ENCODE results near the gene SDK1. TPM values are rescaled to one million over a fixed set of nuclear protein-coding genes. Genes with fewer than 3 reads are reported as not detected.

The SDK1 gene
- total RNA-seq, 1 experiment from 2014 or later = 9.3 TPM

GRCh38 chr7:4065190-4065589, 764.1 kb downstream of the SDK1 start:
- DNase-seq (ENCODE audit: low spot score) (no peak), ATAC-seq (no peak)
- H3K9me3 Mint-ChIP-seq = peaks cover 1% of the 10 kb centered on the region; the same call in 1 of the 2 replicates
- peaks cover 16% of the 10 kb centered on the region for H3K4me1 Mint-ChIP-seq
- POLR2A ChIA-PET = no interaction called here
- CTCF ChIA-PET = interaction anchor here (1.0 to 2.0 kb wide), 3 partner anchors 65 to 161 kb away, joined by 4 to 6 read pairs (median 4); no protein-coding TSS in a partner anchor
- H3K27ac Mint-ChIP-seq = no peak overlapping the region
- no peaks in the 10 kb centered on the region; the same call in 1 of the 2 replicates for H3K27me3 Mint-ChIP-seq (ENCODE audit: low read depth)
- no peak for TF ChIP-seq ETV6 (CRISPR knock-in tag; IDR thresholded peaks at IDR 0.05)
- TF ChIP-seq NR2C2 (CRISPR knock-in tag; IDR thresholded peaks at IDR 0.05) = no peak
- no peak for TF ChIP-seq ZNF532 (CRISPR knock-in tag; IDR thresholded peaks at IDR 0.05; ENCODE audit: borderline replicate concordance)
- TF ChIP-seq SP1 (CRISPR knock-in tag; conservative IDR thresholded peaks at IDR 0.05) = no peak
- TF ChIP-seq ZNF317 (CRISPR knock-in tag; IDR thresholded peaks at IDR 0.05; ENCODE audit: borderline replicate concordance, low read depth) = no peak
- TF ChIP-seq NFYB (CRISPR knock-in tag; conservative IDR thresholded peaks at IDR 0.05; ENCODE audit: low read depth) = no peak
- H3K4me3 Mint-ChIP-seq = no peak overlapping the region
- H3K36me3 Mint-ChIP-seq = peaks cover under 1% of the 10 kb centered on the region

- H3K4me1 Mint-ChIP-seq = peaks cover 16% of the 10 kb centered on the region
- peaks cover 2% of the 10 kb centered on the region; the same call in 1 of the 2 replicates for H3K36me3 Mint-ChIP-seq
- H3K4me3 Mint-ChIP-seq = no peak overlapping the region
- ATAC-seq (no peak), DNase-seq (ENCODE audit: low spot score) (no peak)
- no peak overlapping the region for H3K27ac Mint-ChIP-seq
- no peaks in the 10 kb centered on the region for H3K9me3 Mint-ChIP-seq
- H3K27me3 Mint-ChIP-seq (ENCODE audit: low read depth) = no peaks in the 10 kb centered on the region; the same call in 1 of the 2 replicates
- CTCF ChIA-PET = interaction anchor here (1.1 to 2.0 kb wide), 2 partner anchors 71 to 160 kb away, joined by 4 to 6 read pairs; no protein-coding TSS in a partner anchor
- POLR2A ChIA-PET = no interaction called here
- no peak for TF ChIP-seq ATF3 (CRISPR knock-in tag; conservative IDR thresholded peaks at IDR 0.05)
- no peak for TF ChIP-seq USF2 (CRISPR knock-in tag; IDR thresholded peaks at IDR 0.05)
- TF ChIP-seq CREB1 (CRISPR knock-in tag; IDR thresholded peaks at IDR 0.05) = no peak
These were observed 765.2 kb downstream of the SDK1 start for GRCh38 chr7:4066206-4066605.

- Mint-ChIP-seq H3K27me3 (ENCODE audit: low read depth) (no peaks in the 10 kb centered on the region; the same call in 1 of the 2 replicates), H3K27ac (no peak overlapping the region), H3K4me3 (no peak overlapping the region), H3K9me3 (no peaks in the 10 kb centered on the region), H3K36me3 (peaks cover 2% of the 10 kb centered on the region; the same call in 1 of the 2 replicates), H3K4me1 (peaks cover 16% of the 10 kb centered on the region)
- CTCF ChIA-PET = interaction anchor here (1.0 to 2.0 kb wide), 2 partner anchors 9 to 72 kb away, joined by 3 to 6 read pairs; no protein-coding TSS in a partner anchor
- POLR2A ChIA-PET = no interaction called here
- no peak for TF ChIP-seq ZNF281 (CRISPR knock-in tag; IDR thresholded peaks at IDR 0.05)
- TF ChIP-seq PREB (CRISPR knock-in tag; IDR thresholded peaks at IDR 0.05; ENCODE audit: borderline replicate concordance) = no peak
- no peak for TF ChIP-seq ZNF396 (CRISPR knock-in tag; IDR thresholded peaks at IDR 0.05; ENCODE audit: borderline replicate concordance)
- no peak for TF ChIP-seq E2F4 (CRISPR knock-in tag; IDR thresholded peaks at IDR 0.05; ENCODE audit: borderline replicate concordance, low read depth)
- TF ChIP-seq ATF1 (CRISPR knock-in tag; IDR thresholded peaks at IDR 0.05) = no peak
- TF ChIP-seq TEAD4 (CRISPR knock-in tag; IDR thresholded peaks at IDR 0.05) = no peak
- TF ChIP-seq USF2 (CRISPR knock-in tag; IDR thresholded peaks at IDR 0.05) = no peak
- TF ChIP-seq ZNF232 (CRISPR knock-in tag; IDR thresholded peaks at IDR 0.05) = no peak
- ATAC-seq (no peak), DNase-seq (ENCODE audit: low spot score) (no peak)
These were observed 765.8 kb downstream of the SDK1 start for GRCh38 chr7:4066626-4067475.

Data from WTC11 (cell line).